ENCODE measurements around the gene ACBD7. TPM values are rescaled to one million over a fixed set of nuclear protein-coding genes. Genes with fewer than 3 reads are reported as not detected.

ACBD7 gene
- total and polyA plus RNA-seq, 8 donors: 0.21 to 9.2 (median 5.7) TPM

- intact Hi-C loops (cut with DNase I): no loop called here
- no peak overlapping the region for H3K27ac ChIP-seq
- no peaks in the 10 kb centered on the region for H3K9me3 ChIP-seq
- H3K36me3 ChIP-seq: peaks cover 0 to 34% of the 10 kb centered on the region in 2 donors
- DNase-seq (no peak), ATAC-seq (no peak)
- no peak overlapping the region for H3K4me3 ChIP-seq
- H3K4me1 ChIP-seq: no peaks in the 10 kb centered on the region
- H3K27me3 ChIP-seq: no peaks in the 10 kb centered on the region
- no peak for TF ChIP-seq CTCF (IDR thresholded peaks at IDR 0.05)
Observed at GRCh38 chr10:15131330-15131729, 42.8 kb upstream of the ACBD7 start.

GRCh38 chr10:15124908-15125307 is 36.3 kb upstream of the ACBD7 start:
- no peak overlapping the region for H3K27ac ChIP-seq
- no peaks in the 10 kb centered on the region for H3K27me3 ChIP-seq
- no peaks in the 10 kb centered on the region for H3K9me3 ChIP-seq
- intact Hi-C loops (cut with DNase I): no loop called here
- ATAC-seq (no peak), DNase-seq (no peak)
- peaks cover 0 to 13% of the 10 kb centered on the region in 2 donors for H3K36me3 ChIP-seq
- no peaks in the 10 kb centered on the region for H3K4me1 ChIP-seq
- no peak for TF ChIP-seq CTCF (IDR thresholded peaks at IDR 0.05)
- no peak overlapping the region for H3K4me3 ChIP-seq

GRCh38 chr10:15124190-15124589 is 35.6 kb upstream of the ACBD7 start:
- no peak for DNase-seq
- TF ChIP-seq CTCF (IDR thresholded peaks at IDR 0.05): no peak
- Histone ChIP-seq H3K27me3 (no peaks in the 10 kb centered on the region), H3K4me3 (no peak overlapping the region), H3K36me3 (peaks cover 0 to 19% of the 10 kb centered on the region in 2 donors), H3K27ac (no peak overlapping the region), H3K4me1 (no peaks in the 10 kb centered on the region), H3K9me3 (no peaks in the 10 kb centered on the region)
- ATAC-seq: no peak
- intact Hi-C loops (cut with DNase I): no loop called here

GRCh38 chr10:15123749-15124184 is 35.2 kb upstream of the ACBD7 start:
- Histone ChIP-seq H3K27me3 (no peaks in the 10 kb centered on the region), H3K27ac (no peak overlapping the region), H3K4me3 (no peak overlapping the region), H3K36me3 (peaks cover 0 to 23% of the 10 kb centered on the region in 2 donors), H3K9me3 (no peaks in the 10 kb centered on the region), H3K4me1 (no peaks in the 10 kb centered on the region)
- intact Hi-C loops (cut with DNase I): no loop called here
- DNase-seq: no peak
- no peak for ATAC-seq
- TF ChIP-seq CTCF (IDR thresholded peaks at IDR 0.05): no peak

GRCh38 chr10:15122477-15123030 is 34.0 kb upstream of the ACBD7 start:
- Histone ChIP-seq H3K27me3 (no peaks in the 10 kb centered on the region), H3K36me3 (peaks cover 0 to 26% of the 10 kb centered on the region in 2 donors), H3K27ac (no peak overlapping the region), H3K4me3 (no peak overlapping the region), H3K9me3 (no peaks in the 10 kb centered on the region), H3K4me1 (no peaks in the 10 kb centered on the region)
- intact Hi-C loops (cut with DNase I): no loop called here
- TF ChIP-seq CTCF (IDR thresholded peaks at IDR 0.05): no peak
- DNase-seq (no peak), ATAC-seq (no peak)
